SK-N-SH (cell line): ENCODE measurements around the gene ZNF750. TPM values are rescaled to one million over a fixed set of nuclear protein-coding genes. Genes with fewer than 3 reads are reported as not detected.

Experiments used
- CTCF ChIA-PET: fragments of 300-600, 350-600 bp; formaldehyde crosslinking; extraction: SDS; loops from one replicate; lab custom pipeline; 2021; lab: Yijun Ruan, JAX
- POLR2A ChIA-PET: fragments of 350-600 bp; sonication (Branson Sonifier 250); formaldehyde crosslinking; extraction: SDS; loops from one replicate; lab custom pipeline; 2020; ENCODE audit warnings: antibody characterized with exemption, inconsistent platforms; lab: Yijun Ruan, JAX
- DNase-seq: peaks from one replicate; pipeline ENCODE4 v3.0.0; 2012
- H2AFZ ChIP-seq: fragments of 200-600 bp; sonication (generic); 2 replicates; pipeline ENCODE4 v1.8.1; 2016; ENCODE audit warnings: antibody characterized with exemption, mild to moderate bottlenecking, low read depth
- H3F3A ChIP-seq: fragments of 200-600 bp; sonication (generic); replicated peaks from 2 replicates; pipeline ENCODE3; 2016; ENCODE audit warnings: antibody characterized with exemption, mild to moderate bottlenecking; ENCODE audit not compliant: insufficient read depth
- H3K27ac ChIP-seq, 2 experiments: fragments of 200-500 bp in 1 of 2; fragments of 200-600 bp in 1 of 2; sonication (Bioruptor generic) in 1 of 2; sonication (generic), shearing (Covaris generic) in 1 of 2; 2 replicates each; pipeline versions ENCODE4 v1.5.1 to v1.6.1; 2014 to 2016; ENCODE audit warnings: low read depth in 2 of 2, inconsistent platforms in 1 of 2, low read length in 1 of 2, mild to moderate bottlenecking in 1 of 2, mixed read lengths in 1 of 2
- H3K27me3 ChIP-seq: fragments of 200-600 bp; sonication (generic), shearing (Covaris generic); 2 replicates; pipeline ENCODE4 v1.6.1; 2016; ENCODE audit warnings: mixed run types; ENCODE audit not compliant: insufficient read depth
- H3K36me3 ChIP-seq, 2 experiments: fragments of 200-500 bp in 1 of 2; fragments of 200-600 bp in 1 of 2; sonication (Bioruptor generic) in 1 of 2; sonication (generic) in 1 of 2; replicated peaks in 1 of 2; 2 replicates each; pipeline versions ENCODE3 to v1.5.1; 2014 to 2016; ENCODE audit warnings: low read length in 1 of 2, mild to moderate bottlenecking in 1 of 2; ENCODE audit not compliant: insufficient read depth in 2 of 2, control insufficient read depth in 1 of 2
- H3K4me1 ChIP-seq, 2 experiments: fragments of 200-500 bp in 1 of 2; fragments of 200-600 bp in 1 of 2; sonication (Bioruptor generic) in 1 of 2; sonication (generic), shearing (Covaris generic) in 1 of 2; 2 replicates each; pipeline versions ENCODE4 v1.5.1 to v1.6.1; 2014 to 2016; ENCODE audit warnings: low read depth in 1 of 2, low read length in 1 of 2, mixed run types in 1 of 2; ENCODE audit not compliant: insufficient read depth in 2 of 2, control insufficient read depth in 1 of 2
- H3K4me2 ChIP-seq: fragments of 200-600 bp; sonication (generic), shearing (Covaris generic); 2 replicates; pipeline ENCODE4 v1.6.1; 2017; ENCODE audit warnings: mixed run types
- H3K4me3 ChIP-seq, 2 experiments: fragments of 200-500 bp in 1 of 2; fragments of 200-600 bp in 1 of 2; sonication (Bioruptor generic) in 1 of 2; sonication (generic), shearing (Covaris generic) in 1 of 2; 2 replicates each; pipeline versions ENCODE4 v1.5.1 to v1.8.1; 2014 to 2016; ENCODE audit warnings: low read depth in 2 of 2, inconsistent platforms in 1 of 2, low read length in 1 of 2, mild to moderate bottlenecking in 1 of 2, mixed read lengths in 1 of 2, moderate library complexity in 1 of 2
- H3K79me2 ChIP-seq: fragments of 200-600 bp; sonication (generic); 2 replicates; pipeline ENCODE4 v1.8.1; 2017; ENCODE audit warnings: mild to moderate bottlenecking; ENCODE audit not compliant: insufficient read depth
- H3K9ac ChIP-seq: fragments of 200-600 bp; sonication (generic); 2 replicates; pipeline ENCODE4 v1.6.1; 2017; ENCODE audit warnings: mixed run types
- H3K9me2 ChIP-seq: fragments of 200-600 bp; sonication (generic); 2 replicates; pipeline ENCODE4 v1.6.1; 2017; ENCODE audit warnings: mixed run types
- H3K9me3 ChIP-seq: fragments of 200-600 bp; sonication (generic); 2 replicates; pipeline ENCODE4 v1.6.1; 2017; ENCODE audit warnings: mixed run types, mild to moderate bottlenecking, moderate library complexity
- H4K20me1 ChIP-seq: fragments of 200-600 bp; sonication (generic); 2 replicates; pipeline ENCODE4 v1.6.1; 2017; ENCODE audit warnings: mild to moderate bottlenecking, mixed run types; ENCODE audit not compliant: insufficient read depth
- ELF1 ChIP-seq: IDR thresholded peaks from 2 replicates; pipeline ENCODE4 v1.4.0; 2012
- FOXM1 ChIP-seq: IDR thresholded peaks from 2 replicates; pipeline ENCODE4 v1.4.0; 2012; ENCODE audit warnings: low read depth, mild to moderate bottlenecking
- SMC3 ChIP-seq: IDR thresholded peaks from 2 replicates; pipeline ENCODE4 v1.6.1; 2012; ENCODE audit warnings: low read depth, low read length, improper control_type of control experiment
- TCF12 ChIP-seq: IDR thresholded peaks from 2 replicates; pipeline ENCODE4 v1.4.0; 2012
- WGBS: methylation state at CpG from one replicate; pipeline ENCODE4 v1.1.6; 2017; ENCODE audit warnings: low lambda C conversion rate; 5-methylcytosine and 5-hydroxymethylcytosine counted together
- polyA plus RNA-seq, 3 experiments: library from polyadenylated mRNA; depleted of rRNA; stranded (reverse); fragments of >200 nt; gene quantifications; 2 replicates each; pipeline ENCODE4 v1.2.3, GENCODE V29; 2012
- TF ChIP-seq, protein P1 (sequence below): fragments of 150-350 bp; IDR thresholded peaks from 2 replicates; pipeline ENCODE4 v1.6.1; 2017; ENCODE audit warnings: antibody characterized with exemption, low read length, low read depth, borderline replicate concordance
- TF ChIP-seq, protein P2 (sequence below): fragments of 200-600 bp; sonication (generic); IDR thresholded peaks from 2 replicates; pipeline ENCODE4 v1.6.1; 2017; ENCODE audit warnings: antibody characterized with exemption, mild to moderate bottlenecking, moderate library complexity

Gene ZNF750
- polyA plus RNA-seq, 1 of the 3 experiments (the other 2 are of a cell fraction) = not detected

DNA sequence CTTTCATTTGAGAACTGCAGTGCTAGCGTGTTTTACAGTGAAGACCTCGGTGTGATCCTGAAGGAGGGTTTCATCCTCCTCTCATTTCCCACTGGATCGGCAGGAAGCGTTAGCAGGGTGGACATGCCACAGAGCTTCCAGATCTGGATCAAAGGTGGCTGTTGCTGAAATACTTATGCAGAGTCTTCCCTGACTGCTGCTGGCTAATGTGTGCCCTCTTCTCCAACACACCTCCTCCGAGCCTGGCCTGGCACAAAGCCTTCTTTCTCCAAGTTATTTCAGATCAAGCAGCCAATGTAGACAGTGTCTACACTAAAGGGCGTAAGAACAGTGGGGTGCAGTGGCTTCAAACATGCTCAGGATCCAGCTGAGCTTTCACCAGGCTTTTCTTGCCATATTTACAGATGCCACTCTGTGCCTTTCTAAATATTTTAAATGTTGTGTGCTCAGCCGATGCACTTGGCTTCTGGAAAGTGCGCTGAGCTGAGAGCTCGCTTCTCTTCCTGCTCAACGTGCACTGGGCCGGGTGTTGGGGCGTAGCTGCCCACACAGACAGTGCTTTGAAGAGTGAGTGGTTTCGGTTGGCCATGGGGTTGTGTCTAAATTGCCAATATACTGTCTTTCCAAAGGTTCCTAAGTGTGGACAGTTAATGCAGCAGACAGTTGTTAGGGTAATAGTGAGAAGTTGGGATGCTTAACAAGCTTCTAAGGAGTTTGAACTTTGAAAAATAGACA lies 2.1 kb downstream of the ZNF750 start:
- no peaks in the 10 kb centered on the region for H3K9me3 ChIP-seq
- H3K36me3 ChIP-seq = peaks cover 10 to 12% of the 10 kb centered on the region in 2 experiments
- 95% methylated on average over 13 of the region's 13 CpGs for WGBS
- ChIA-PET CTCF (interaction anchor here (0.7 to 1.9 kb wide), 8 partner anchors 12 to 735 kb away, joined by 3 to 7 read pairs (median 4); no protein-coding TSS in a partner anchor), POLR2A (no interaction called here)
- H3K9me2 ChIP-seq = no peaks in the 10 kb centered on the region
- H3K9ac ChIP-seq = no peak overlapping the region
- H4K20me1 ChIP-seq = no peaks in the 10 kb centered on the region
- no peaks in the 10 kb centered on the region for H3K79me2 ChIP-seq
- H3K4me2 ChIP-seq = no peak overlapping the region
- TF ChIP-seq ELF1 (no peak), FOXM1 (no peak)
- TF ChIP-seq, protein P1, sequence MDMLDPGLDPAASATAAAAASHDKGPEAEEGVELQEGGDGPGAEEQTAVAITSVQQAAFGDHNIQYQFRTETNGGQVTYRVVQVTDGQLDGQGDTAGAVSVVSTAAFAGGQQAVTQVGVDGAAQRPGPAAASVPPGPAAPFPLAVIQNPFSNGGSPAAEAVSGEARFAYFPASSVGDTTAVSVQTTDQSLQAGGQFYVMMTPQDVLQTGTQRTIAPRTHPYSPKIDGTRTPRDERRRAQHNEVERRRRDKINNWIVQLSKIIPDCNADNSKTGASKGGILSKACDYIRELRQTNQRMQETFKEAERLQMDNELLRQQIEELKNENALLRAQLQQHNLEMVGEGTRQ = no peak
- TF ChIP-seq, all 33 proteins: peak for 0
- no peak overlapping the region for H3K27ac ChIP-seq
- no peak overlapping the region for H3K4me3 ChIP-seq
- H2AFZ ChIP-seq = no peak overlapping the region
- no peaks in the 10 kb centered on the region for H3K27me3 ChIP-seq
- H3K4me1 ChIP-seq = peaks cover 0 to 9% of the 10 kb centered on the region in 2 experiments; a peak in 1 of 4 replicates
- no peak for DNase-seq
- H3F3A ChIP-seq = no peaks in the 10 kb centered on the region

DNA sequence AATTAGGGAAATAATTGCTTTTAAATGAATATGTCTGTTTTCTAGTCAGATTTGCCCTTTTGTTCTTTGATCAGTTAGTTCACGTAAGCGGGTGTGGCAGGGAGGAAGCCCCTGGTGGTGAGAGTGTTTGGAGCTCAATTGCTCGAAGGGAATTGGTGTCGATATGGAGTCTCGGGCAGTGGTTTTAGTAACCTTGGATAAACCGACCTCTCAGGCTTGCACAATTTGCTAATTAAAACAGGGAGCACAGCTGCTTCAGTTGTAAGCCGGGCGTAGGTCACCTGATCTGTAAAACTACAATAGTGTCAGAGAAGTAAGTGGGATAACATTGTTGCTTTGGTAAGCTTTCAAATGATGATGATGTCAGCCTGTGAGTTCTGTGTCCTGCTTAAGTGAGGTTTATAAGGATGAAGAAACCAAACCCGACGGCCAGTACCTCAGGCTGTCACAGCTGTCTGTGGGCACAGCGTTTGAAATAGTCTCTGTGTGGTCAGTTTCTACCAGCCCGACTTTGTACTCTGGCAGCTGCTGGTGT lies 2.9 kb downstream of the ZNF750 start:
- Histone ChIP-seq H3K79me2 (no peaks in the 10 kb centered on the region), H3K27me3 (no peaks in the 10 kb centered on the region), H3K9ac (no peak overlapping the region), H3K4me1 (peaks cover 0 to 9% of the 10 kb centered on the region in 2 experiments; a peak in 1 of 4 replicates), H3K36me3 (peaks cover 10 to 12% of the 10 kb centered on the region in 2 experiments), H2AFZ (no peak overlapping the region), H3K9me3 (no peaks in the 10 kb centered on the region), H3F3A (no peaks in the 10 kb centered on the region), H4K20me1 (no peaks in the 10 kb centered on the region), H3K4me2 (no peak overlapping the region), H3K4me3 (no peak overlapping the region), H3K9me2 (no peaks in the 10 kb centered on the region), H3K27ac (no peak overlapping the region)
- DNase-seq = no peak
- ChIA-PET CTCF (interaction anchor here (0.7 to 1.7 kb wide), 6 partner anchors 12 to 64 kb away, joined by 3 to 4 read pairs (median 3); no protein-coding TSS in a partner anchor), POLR2A (no interaction called here)
- 87% methylated on average over 12 of the region's 12 CpGs for whole genome bisulfite sequencing
- TF ChIP-seq SMC3 (no peak), TCF12 (no peak)
- TF ChIP-seq, protein P1 = no peak
- TF ChIP-seq, protein P2, sequence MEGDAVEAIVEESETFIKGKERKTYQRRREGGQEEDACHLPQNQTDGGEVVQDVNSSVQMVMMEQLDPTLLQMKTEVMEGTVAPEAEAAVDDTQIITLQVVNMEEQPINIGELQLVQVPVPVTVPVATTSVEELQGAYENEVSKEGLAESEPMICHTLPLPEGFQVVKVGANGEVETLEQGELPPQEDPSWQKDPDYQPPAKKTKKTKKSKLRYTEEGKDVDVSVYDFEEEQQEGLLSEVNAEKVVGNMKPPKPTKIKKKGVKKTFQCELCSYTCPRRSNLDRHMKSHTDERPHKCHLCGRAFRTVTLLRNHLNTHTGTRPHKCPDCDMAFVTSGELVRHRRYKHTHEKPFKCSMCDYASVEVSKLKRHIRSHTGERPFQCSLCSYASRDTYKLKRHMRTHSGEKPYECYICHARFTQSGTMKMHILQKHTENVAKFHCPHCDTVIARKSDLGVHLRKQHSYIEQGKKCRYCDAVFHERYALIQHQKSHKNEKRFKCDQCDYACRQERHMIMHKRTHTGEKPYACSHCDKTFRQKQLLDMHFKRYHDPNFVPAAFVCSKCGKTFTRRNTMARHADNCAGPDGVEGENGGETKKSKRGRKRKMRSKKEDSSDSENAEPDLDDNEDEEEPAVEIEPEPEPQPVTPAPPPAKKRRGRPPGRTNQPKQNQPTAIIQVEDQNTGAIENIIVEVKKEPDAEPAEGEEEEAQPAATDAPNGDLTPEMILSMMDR = peak; percentile 23
